Nucleus accumbens (tissue), 56 donors: ENCODE data around the gene TRERF1.
"Not testable (repeated sequence)": the region's sequence is repeated elsewhere in the genome, so short reads cannot be mapped to it uniquely, and the experiment has no call there.

Experiments used
- DNase-seq, 56 donors: peaks; one replicate each; lab custom pipeline; 2025; lab: John Stamatoyannopoulos, UW

Gene TRERF1

DNA sequence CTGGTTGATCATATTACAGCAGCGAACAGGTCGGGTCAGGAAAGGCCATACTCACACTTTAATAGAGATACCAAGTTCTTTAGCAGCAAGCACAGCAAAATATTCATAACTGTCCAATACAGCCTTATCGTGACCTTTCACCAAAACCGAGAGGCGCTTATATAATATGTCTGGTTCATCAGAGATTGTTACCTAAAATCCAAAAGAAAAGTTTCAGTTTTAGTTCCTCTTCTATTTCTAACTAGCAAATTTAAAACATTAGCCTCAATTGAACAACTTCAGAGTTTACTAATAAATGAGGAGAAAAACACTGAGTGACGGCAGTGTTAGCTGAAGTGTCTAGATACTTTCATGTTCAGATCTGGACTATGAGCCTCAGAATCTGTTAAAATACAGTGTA lies 240.0 kb downstream of the TRERF1 start:
- DNase-seq, result no peak

DNA sequence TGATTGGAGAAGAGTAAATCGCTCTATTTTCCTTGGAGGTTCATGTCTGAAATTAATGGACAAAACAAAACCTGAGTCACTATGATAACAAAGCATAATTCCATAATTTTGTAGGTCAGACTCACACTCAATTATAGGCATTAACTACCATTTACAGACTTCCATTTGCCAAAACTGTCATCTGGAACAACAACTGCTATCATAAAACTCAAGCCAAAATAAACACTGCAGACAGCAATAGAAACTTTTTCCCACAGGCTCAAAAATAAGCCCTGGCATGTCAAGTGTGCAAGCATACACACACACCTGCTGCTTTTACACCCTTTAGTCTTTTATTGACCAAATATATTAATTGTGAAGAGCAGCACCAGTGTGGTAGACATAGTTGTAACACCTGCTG lies 241.2 kb downstream of the TRERF1 start:
- no peak for DNase-seq

DNA sequence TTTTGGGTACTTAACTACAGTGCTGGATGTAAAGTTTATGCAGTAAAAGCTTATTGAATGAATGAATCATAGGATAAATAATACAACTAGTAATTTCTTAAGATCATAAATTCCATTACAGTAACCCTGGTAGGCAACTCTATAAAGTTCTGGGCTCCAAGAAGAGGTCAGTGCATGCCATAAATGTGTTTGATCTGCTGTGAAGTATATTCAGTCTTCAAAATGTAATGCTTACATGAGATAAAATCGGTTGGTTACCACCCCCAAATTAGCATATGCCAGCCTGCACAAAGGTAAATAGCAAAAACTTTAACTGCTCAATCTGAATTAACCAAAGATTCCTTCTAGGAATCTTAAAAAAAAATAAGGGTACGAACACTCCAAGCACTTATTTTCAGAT lies 244.2 kb downstream of the TRERF1 start:
- not testable (repeated sequence) for DNase-seq

DNA sequence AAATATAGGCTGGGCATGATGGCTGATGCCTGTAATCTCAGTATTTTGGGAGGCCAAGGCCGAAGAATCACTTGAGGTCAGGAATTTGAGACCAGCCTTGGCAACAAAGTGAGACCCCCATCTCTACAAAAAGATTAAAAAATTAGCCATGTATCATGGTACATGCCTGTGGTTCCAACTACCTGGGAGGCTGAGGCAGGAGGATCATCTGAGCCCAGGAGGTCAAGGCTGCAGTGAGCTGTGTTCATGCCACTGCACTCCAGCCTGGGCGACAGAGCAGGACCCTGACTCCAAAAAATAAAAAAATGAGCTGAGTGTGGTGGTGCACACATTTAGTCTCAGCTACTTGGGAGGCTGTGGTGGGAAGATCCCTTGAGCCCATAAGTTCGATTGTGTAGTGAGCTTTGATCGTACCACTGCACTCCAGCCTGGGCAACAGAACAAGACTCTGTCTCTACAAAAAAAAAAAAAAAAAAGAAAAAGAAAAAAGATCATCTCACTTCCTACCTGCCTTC lies 246.9 kb downstream of the TRERF1 start:
- no peak for DNase-seq

DNA sequence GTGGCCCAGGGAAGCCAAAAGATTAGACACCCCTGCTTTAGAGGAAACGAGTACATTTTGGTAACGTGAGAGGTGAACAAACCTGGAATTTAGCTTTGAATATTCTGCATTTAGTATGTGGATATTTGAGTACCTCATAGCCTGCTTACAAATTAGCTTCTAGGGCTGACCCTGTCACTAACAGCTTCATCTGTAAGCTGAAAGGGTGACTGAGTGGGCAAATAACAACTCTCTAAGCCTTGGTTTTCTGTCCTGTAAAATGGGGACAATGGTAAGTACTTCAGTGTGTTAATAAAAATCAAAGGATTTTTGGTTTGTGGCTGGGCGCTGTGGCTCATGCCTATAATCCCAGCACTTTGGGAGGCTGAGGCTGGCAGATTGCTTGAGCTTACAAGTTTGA lies 248.5 kb downstream of the TRERF1 start:
- DNase-seq, result no peak

DNA sequence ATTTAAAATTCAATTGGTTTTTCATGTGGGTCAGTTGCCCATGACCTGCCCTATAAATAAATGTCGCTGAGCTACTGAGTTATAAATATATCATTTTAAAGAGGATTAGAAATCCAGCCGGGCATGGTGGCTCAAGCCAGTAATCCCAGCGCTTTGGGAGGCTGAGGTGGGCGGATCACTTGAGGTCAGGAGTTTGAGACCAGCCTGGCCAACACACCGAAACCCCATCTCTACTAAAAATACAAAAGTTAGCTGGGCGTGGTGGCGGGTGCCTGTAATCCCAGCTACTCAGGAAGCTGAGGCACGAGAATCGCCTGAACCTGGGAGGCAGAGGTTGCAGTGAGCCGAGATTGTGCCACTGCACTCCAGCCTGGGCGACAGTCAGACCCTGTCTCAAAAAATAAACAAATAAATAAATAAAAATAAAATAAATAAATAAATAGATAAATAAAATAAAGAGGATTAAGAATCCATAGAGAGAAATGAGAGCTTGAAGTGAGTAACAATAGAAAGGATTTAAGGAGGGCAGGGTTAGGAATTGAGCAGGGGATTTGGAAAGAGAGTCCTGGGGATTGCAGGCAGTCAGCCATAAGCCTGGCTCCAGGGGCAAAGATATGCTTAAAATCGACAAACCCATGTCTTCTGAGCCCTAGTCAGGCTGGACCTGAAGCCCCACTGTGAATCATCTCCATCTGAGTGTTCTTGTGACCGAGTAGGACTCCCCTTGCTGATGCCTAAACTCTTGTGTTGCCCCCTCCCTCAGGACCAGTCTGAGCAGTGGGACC lies 249.4 kb downstream of the TRERF1 start:
- not testable (repeated sequence) for DNase-seq

DNA sequence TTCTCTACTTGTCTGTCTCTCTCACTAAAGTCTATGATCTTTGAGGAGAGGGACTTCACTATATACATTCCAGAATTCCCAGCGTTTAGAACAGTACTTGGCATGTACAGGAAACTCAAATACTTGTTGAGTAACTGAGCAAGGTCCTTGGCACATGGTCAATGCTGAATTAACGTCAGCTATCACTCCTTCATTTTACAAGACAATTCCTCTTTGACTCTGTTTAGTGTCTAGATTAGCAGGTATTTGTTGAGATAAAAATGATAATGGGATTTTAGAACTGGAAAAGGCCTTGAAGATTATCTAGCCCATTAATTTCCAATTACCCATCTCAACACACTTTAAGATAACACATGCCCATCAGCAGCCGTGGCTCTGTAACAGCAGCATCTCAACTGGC lies 250.3 kb downstream of the TRERF1 start:
- no peak for DNase-seq

DNA sequence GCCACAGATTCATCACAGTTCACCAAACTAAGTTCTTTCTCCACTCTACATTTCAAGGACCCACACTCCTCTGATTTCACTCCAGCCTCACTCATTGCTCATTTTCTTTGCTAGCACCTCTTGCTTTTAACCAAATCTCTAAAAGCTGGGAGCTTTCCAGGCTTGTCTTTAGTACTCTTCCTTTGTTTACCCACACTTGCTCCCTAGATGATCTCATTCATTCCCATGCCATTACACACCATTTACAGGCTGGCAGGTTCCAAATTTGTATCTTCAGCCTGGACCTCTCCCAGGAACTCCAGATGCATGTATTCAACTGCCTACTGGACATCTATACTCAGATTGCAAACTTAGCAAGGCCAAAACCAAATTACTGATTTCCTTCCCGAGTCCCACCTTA lies 251.7 kb downstream of the TRERF1 start:
- DNase-seq, result no peak

DNA sequence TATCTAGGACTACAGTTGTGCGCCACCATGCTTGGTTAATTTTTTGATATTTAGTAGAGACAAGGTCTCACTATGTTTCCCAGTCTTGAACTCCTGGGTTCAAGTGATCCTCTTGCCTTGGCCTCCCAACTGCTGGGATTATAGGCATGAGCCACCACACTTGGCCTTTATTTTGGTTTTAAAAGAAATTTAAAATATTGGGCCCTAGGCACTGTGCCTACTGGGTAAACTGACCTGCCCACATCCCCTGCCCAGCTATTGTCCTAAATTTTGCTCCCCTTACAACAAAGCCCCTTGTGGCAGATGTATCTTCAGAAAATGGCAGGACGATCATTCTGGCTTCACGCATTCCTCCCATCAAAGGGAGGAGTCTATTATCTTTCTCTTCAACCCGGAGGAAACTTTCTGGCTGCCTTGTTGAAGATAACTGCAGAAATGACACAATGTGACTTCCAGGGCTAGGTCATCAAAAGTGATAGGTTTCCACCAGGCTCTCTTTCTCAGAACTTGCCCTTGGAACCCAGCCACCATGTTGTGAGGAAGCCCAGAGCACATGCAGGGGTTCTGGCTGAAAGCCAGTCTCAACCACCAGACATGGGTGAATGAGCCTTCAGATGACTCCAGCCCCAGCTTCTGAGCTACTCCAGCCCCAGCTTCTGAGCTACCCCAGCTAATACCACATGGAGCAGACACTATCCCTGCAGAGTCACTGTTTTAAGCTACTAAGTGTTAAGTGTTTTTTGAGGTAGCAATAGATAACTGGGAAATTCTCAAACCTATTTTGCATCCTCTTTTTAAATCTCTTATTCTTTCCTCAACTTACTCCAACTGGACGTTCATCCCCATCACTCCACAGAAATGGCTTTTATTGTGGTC lies 252.4 kb downstream of the TRERF1 start:
- no peak for DNase-seq

DNA sequence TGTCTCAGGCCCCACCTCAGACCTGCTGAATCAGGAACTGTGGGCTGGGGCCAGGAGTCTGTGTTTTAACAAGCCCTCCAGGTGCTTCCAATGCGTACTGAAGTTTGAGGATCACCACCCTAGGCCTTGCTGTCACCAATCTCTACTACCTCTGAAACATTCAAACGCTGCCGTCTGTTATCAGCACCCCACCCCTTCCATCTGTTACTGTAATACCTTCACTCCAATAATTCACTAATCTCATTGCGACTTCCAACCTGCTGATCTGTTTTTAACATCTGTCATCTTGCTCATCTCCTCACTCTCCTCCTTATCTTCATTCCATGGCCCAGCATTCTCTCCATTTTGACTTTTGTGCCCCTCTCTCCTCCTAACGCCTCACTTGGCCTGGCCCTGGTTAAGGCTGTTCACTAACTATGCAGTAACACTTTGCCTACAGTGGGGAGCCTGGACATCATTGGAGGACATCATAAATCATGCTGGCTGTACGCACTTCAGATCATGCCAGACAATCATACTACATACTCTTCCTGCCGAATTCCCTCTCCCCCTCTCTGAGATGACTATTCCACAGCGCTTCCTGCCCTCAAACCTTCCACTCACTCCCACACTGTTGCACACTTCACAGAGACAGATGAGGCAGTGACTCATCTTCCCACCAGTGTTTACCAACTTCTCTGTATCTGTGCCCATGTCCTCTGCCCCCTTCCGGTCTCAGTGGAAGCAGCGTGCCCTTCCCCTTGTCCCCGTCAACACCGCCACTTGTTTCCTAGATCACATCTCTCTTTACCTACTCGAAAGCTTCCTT lies 254.0 kb downstream of the TRERF1 start:
- DNase-seq, result peak in 20 of 56 donors; percentile 4 to 40 (median 18)

DNA sequence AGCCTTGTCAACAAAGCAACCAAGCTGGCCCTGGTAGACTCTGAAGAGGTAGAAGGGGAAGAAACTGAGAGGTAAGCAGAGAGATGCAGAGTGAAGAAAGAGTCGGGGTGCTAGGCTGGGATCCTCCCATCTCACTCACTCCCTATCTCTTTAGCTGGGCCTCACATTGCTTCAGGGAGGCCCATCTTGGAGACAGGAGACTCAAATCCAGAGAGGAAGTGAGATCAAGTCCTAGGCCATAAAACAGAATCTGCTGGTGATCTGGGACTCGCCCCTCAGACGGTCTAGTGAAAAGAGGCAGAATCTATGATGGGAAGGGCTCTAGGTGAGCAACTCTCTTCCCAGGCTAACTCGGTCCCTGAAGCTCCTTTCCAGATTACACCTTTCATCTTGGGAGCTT lies 256.3 kb downstream of the TRERF1 start:
- DNase-seq, result no peak

DNA sequence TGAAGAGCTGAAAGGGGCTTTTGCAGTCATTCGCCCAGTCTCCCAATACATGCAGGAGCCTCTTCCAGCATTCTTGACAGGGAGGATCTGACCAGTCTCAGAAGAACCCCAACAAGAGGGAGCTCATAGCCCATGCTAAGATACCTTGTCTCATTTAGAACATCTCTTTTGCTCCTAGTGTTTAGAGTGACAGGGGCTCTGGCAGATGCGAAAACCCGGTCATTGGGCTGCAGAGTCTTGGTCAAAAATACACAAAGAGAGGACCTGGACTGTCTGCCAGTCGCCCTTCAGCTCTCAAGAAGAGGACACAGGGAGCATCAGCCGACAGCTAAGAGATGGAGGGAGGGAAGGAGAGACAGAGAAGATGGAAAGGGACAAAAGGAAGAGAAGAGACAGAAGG lies 257.7 kb downstream of the TRERF1 start:
- no peak for DNase-seq

DNA sequence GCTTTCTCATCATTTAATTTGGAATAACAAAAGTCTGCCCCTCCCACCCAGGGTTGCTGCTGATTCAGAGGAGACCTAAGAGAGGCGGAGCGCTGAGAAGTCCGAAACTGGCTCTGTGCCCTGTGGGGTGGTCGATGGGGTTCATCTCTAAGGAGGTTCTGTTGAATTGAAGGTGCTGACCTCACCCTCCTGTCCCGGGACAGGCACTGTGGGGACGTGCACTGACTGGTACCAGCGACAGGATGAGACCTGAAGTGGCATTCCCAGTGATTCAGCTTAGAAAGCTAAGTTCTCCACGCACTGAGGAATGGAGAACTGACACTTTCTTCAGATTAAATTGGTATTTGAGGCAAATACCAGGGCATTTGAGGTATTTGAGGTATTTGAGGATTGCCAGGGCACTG lies 258.2 kb downstream of the TRERF1 start:
- no peak for DNase-seq

DNA sequence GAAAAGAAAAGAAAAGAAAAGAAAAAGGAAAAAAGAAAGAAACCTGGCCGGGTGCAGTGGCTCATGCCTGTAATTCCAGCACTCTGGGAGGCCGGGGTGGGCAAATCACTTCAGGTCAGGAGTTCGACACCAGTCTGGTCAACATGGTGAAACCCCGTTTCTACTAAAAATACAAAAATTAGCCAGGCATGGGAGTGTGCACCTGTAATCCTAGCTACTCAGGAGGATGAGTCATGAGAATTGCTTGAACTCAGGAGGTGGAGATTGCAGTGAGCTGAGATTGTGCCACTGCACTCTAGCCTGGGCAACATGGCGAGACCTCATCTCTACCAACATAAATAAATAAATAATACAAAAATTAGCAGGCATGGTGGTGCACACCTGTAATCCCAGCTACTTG lies 259.3 kb downstream of the TRERF1 start:
- DNase-seq, result not testable (repeated sequence)

DNA sequence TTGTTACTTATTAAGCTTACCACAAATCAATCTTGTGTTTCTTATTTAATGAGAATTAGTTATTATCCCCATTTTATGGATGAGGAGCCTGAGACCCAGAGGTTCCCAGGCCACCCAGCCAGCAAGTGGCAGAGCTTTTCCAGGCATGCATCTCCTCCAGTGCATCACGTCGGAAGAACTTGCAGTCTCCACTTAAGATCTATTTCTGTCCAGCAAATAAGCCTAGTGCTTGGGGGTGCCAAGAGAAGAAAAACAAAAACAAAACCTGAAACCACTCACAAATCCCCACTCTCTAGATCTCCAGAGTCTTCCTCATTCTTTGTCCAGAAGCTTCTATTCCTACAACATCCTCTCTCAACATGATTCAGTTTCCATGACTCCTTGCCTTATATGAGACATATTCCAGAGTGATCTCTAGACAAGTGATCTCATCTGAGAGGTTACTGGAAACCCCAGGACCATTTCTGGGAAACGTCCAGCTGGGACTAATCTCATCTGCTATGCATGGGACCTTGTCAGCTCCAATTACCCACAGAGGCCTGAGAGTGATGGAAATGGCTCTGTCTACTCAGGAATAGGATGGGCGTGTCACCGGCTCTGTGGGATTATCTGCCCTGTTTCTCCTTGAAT lies 261.1 kb downstream of the TRERF1 start:
- DNase-seq, result no peak

DNA sequence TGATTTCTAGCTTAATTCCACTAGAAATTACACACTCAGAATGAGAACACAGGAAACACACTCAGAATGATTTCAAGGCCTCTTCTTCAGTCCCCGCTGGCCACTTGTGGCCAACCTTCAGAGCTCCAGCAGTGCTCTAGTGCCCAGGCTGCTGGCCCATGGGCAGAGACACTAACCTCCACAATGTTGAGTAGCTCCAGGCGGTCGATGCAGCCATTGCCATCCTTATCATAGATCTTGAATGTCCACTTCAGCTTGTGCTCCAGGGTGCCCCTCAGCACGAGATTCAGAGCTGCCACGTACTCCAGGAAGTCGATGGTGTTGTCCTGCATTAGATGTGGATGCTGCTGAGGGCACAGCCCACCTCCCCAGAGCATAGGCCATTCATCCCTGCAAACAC lies 263.3 kb downstream of the TRERF1 start:
- no peak for DNase-seq

DNA sequence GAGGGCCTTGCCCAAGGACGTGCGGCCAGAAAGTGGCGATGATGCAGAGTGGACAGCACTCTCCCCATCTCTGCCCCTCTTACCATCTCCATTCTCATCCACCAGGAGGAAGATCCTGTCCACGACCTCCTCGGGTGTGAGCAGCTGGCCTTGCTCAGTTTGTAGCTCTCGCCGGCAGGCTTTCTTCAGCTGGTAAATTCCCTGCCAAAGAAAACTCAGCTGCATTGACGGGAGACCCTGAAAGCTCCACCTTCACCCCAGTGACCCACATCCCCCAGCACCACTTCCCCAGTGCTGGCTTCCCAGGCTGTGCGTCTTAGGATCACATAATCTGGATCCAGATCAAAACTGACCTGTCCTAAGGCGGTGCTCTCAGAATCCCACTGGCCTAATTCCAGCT lies 266.1 kb downstream of the TRERF1 start:
- no peak for DNase-seq

DNA sequence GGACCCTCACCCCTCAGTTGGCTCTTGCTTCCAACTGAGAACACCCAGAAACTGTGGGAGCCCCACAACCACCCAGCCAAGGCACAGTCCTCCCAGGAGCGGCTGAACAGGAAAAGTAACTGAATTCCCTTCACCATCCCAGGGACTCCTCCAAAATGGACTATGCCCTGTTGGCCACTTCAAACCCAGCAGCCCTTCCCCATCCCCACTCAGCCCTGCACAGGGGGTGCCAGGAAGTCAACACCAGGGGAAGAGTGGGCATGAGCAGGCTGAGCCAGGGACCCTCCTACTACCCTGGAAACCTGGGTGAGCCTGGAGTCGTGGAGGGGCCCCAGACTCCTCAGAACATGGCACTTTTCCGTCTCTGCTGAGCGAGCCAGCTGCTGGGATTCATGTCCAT lies 267.3 kb downstream of the TRERF1 start:
- DNase-seq, result no peak

DNA sequence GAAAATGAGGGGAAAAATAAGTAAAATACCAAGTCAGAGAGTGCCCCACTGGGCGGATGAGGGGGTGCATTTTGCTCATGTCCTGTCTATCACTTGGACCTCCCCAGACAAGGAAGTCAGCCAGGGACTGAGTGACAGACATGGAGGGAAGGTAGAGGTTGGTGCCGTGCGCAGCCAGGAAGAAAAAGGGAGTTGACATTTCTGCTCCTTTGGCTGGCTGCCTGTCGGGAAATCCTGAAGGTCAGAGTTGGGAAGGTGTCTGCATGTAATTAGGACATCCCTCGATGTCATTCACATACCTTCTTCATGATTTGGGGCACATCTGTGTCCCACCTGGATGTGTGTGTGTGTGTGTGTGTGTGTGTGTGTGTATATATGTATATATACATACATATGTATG lies 269.6 kb downstream of the TRERF1 start:
- no peak for DNase-seq

DNA sequence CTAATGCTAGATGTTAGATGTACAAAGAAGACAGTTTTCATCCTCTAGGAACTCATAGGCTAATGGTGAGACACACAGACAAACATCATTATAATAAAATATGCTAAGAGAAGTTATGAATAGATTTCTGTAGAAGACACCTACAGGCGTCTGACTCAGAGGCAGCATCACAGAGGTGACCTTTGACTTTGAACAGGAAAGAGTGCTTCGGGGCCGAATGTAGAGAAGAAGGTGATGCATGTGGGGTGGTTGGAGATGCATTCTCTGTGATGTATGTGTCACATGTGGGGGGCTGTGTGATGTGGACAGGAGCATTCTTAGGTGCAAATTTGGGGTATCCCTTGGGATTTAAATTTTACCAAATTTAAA lies 271.8 kb downstream of the TRERF1 start:
- no peak for DNase-seq
